Neural cell (in vitro differentiated cells): Measurements from ENCODE around the gene RASA1. TPM values are rescaled to one million over a fixed set of nuclear protein-coding genes. Genes with fewer than 3 reads are reported as not detected.

Experiments
- H2AFZ ChIP-seq: fragments of 200-600, 300-800 bp; sonication (generic), shearing (Covaris generic); 2 replicates; pipeline ENCODE4 v1.6.0; 2014; ENCODE audit warnings: low read depth, mild to moderate bottlenecking, antibody characterized with exemption, low read length, moderate library complexity
- H3F3A ChIP-seq: fragments of 200-600 bp; shearing (Covaris generic); 2 replicates; pipeline ENCODE4 v1.6.1; 2016; ENCODE audit warnings: mild to moderate bottlenecking, moderate library complexity, mixed read lengths, antibody characterized with exemption, low read length; ENCODE audit not compliant: insufficient read depth, poor library complexity, severe bottlenecking
- H3K27ac ChIP-seq: fragments of 200-600, 300-800 bp; sonication (generic), shearing (Covaris generic); 2 replicates; pipeline ENCODE4 v1.5.1; 2014; ENCODE audit warnings: mild to moderate bottlenecking, low read length, moderate library complexity
- H3K27me3 ChIP-seq: fragments of 300-800, 200-600 bp; sonication (generic), shearing (Covaris generic); 2 replicates; pipeline ENCODE4 v1.6.0; 2014; ENCODE audit warnings: mild to moderate bottlenecking, low read depth, low read length, moderate library complexity; ENCODE audit not compliant: insufficient read depth
- H3K36me3 ChIP-seq: fragments of 300-800, 200-600 bp; sonication (generic), shearing (Covaris generic); 2 replicates; pipeline ENCODE4 v1.5.1; 2014; ENCODE audit warnings: mild to moderate bottlenecking, antibody characterized with exemption, low read length, moderate library complexity; ENCODE audit not compliant: insufficient read depth
- H3K4me2 ChIP-seq: fragments of 300-800, 200-600 bp; sonication (generic), shearing (Covaris generic); 2 replicates; pipeline ENCODE4 v1.6.0; 2014; ENCODE audit warnings: mild to moderate bottlenecking, low read length
- H3K4me3 ChIP-seq: fragments of 300-800, 200-600 bp; sonication (generic), shearing (Covaris generic); 2 replicates; pipeline ENCODE4 v1.5.1; 2014; ENCODE audit warnings: mild to moderate bottlenecking, low read length, moderate library complexity
- H3K79me2 ChIP-seq: fragments of 200-600 bp; shearing (Covaris generic); replicated peaks from 2 replicates; pipeline ENCODE4 v1.6.0; 2014; ENCODE audit warnings: mild to moderate bottlenecking, low read length, moderate library complexity; ENCODE audit not compliant: insufficient read depth
- H3K9ac ChIP-seq: fragments of 300-800, 200-600 bp; sonication (generic), shearing (Covaris generic); 2 replicates; pipeline ENCODE4 v1.6.1; 2016; ENCODE audit warnings: mild to moderate bottlenecking, low read length, mixed read lengths
- H3K9me2 ChIP-seq: fragments of 200-600 bp; shearing (Covaris generic); 2 replicates; pipeline ENCODE4 v1.6.1; 2016; ENCODE audit warnings: mild to moderate bottlenecking, low read length, mixed read lengths; ENCODE audit not compliant: insufficient read depth
- H3K9me3 ChIP-seq: fragments of 200-600, 300-800 bp; sonication (generic), shearing (Covaris generic); 2 replicates; pipeline ENCODE4 v1.6.1; 2016; ENCODE audit warnings: mild to moderate bottlenecking, mixed run types, low read length, moderate library complexity, mixed read lengths
- H4K20me1 ChIP-seq: fragments of 200-600 bp; shearing (Covaris generic); 2 replicates; pipeline ENCODE4 v1.6.1; 2016; ENCODE audit warnings: mild to moderate bottlenecking, mixed run types; ENCODE audit not compliant: insufficient read depth
- EP300 ChIP-seq: fragments of 450-650 bp; conservative IDR thresholded peaks from 2 replicates; pipeline ENCODE4 v1.6.1; 2014; ENCODE audit warnings: antibody characterized with exemption, mild to moderate bottlenecking, moderate library complexity; ENCODE audit not compliant: poor library complexity, severe bottlenecking
- EZH2 ChIP-seq: fragments of 200-600, 300-800 bp; shearing (Covaris generic), sonication (generic); IDR thresholded peaks from 2 replicates; pipeline ENCODE4 v1.6.1; 2014; ENCODE audit warnings: antibody characterized with exemption, low read length, borderline replicate concordance, mild to moderate bottlenecking; ENCODE audit not compliant: insufficient read depth, poor library complexity, severe bottlenecking
- MXI1 ChIP-seq: fragments of 450-650 bp; conservative IDR thresholded peaks from 2 replicates; pipeline ENCODE4 v1.6.1; 2014; ENCODE audit warnings: antibody characterized with exemption, mild to moderate bottlenecking; ENCODE audit not compliant: poor library complexity, severe bottlenecking
- POLR2AphosphoS5 ChIP-seq: IDR thresholded peaks from 2 replicates; pipeline ENCODE4 v1.6.1; 2012
- RAD21 ChIP-seq: fragments of 450-650 bp; conservative IDR thresholded peaks from 2 replicates; pipeline ENCODE4 v1.6.1; 2014; ENCODE audit warnings: antibody characterized with exemption, mild to moderate bottlenecking, moderate library complexity
- SMC3 ChIP-seq: fragments of 450-650 bp; conservative IDR thresholded peaks from 2 replicates; pipeline ENCODE4 v1.6.1; 2014; ENCODE audit warnings: antibody characterized with exemption, mild to moderate bottlenecking, moderate library complexity; ENCODE audit not compliant: poor library complexity
- TAF1 ChIP-seq: IDR thresholded peaks from 2 replicates; pipeline ENCODE4 v1.6.1; 2012; ENCODE audit warnings: low read depth
- polyA plus RNA-seq: library from polyadenylated mRNA; depleted of rRNA; stranded (reverse); fragments of >200 nt; gene quantifications from 2 replicates; pipeline ENCODE4 v1.2.3, GENCODE V29; 2014
- TF ChIP-seq, protein P1 (sequence below): fragments of 450-650 bp; IDR thresholded peaks from 2 replicates; pipeline ENCODE4 v1.5.1; 2014; ENCODE audit warnings: antibody characterized with exemption, mild to moderate bottlenecking, moderate library complexity; ENCODE audit not compliant: poor library complexity, severe bottlenecking
- TF ChIP-seq, protein P2 (sequence below): IDR thresholded peaks from 2 replicates; pipeline ENCODE4 v1.6.1; 2012; ENCODE audit warnings: borderline replicate concordance

RASA1 gene
- polyA plus RNA-seq, 1 donor from 2014 or later: 72.8 TPM

DNA sequence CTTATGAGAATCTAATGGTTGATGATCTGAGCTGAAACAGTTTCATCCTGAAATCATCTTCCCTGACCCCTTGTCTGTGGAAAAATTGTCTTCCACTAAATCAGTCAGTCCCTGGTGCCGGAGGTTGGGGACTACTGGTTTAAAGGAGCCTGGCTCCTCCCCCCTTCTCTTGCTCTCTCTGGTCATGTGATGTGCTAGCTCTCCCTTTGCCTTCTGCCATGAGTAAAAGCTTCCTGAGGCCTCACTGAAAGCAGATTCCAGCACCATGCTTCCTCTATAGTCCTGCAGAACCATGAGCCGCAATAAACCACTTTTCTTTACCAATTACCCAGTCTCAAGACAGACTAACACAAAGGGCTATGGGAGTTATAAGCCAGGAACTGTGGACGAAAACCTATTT, 54.7 kb downstream of the RASA1 start:
- Histone ChIP-seq H3K27ac (no peak overlapping the region), H3K9me3 (no peaks in the 10 kb centered on the region), H3K4me2 (no peak overlapping the region), H3K36me3 (peaks cover 5% of the 10 kb centered on the region), H3K27me3 (no peaks in the 10 kb centered on the region), H3K9ac (no peak overlapping the region), H2AFZ (no peak overlapping the region), H4K20me1 (no peaks in the 10 kb centered on the region), H3K79me2 (peaks cover 34% of the 10 kb centered on the region), H3F3A (no peaks in the 10 kb centered on the region), H3K4me3 (no peak overlapping the region), H3K9me2 (no peaks in the 10 kb centered on the region)
- TF ChIP-seq, protein P1, sequence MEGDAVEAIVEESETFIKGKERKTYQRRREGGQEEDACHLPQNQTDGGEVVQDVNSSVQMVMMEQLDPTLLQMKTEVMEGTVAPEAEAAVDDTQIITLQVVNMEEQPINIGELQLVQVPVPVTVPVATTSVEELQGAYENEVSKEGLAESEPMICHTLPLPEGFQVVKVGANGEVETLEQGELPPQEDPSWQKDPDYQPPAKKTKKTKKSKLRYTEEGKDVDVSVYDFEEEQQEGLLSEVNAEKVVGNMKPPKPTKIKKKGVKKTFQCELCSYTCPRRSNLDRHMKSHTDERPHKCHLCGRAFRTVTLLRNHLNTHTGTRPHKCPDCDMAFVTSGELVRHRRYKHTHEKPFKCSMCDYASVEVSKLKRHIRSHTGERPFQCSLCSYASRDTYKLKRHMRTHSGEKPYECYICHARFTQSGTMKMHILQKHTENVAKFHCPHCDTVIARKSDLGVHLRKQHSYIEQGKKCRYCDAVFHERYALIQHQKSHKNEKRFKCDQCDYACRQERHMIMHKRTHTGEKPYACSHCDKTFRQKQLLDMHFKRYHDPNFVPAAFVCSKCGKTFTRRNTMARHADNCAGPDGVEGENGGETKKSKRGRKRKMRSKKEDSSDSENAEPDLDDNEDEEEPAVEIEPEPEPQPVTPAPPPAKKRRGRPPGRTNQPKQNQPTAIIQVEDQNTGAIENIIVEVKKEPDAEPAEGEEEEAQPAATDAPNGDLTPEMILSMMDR: no peak
- TF ChIP-seq MXI1: no peak

DNA sequence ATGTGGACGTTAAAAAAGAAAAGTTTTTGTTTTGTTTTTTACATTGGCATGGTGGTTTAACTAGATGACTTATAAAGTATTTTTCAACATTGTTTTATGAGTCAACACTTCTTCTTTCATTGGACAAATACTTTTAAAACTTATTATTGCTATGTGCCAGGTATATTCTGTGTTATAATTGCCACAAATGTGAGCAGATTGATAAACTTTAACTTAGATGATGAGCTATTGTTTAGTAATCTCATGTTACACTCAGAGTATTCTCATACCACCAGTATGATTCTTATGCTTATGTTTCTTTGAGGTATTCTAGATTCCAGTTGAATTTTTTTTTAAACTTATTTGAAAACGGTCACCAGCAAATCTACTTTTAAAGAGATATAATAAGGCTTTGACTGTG, 60.3 kb downstream of the RASA1 start:
- no peak for TF ChIP-seq TAF1
- no peak for TF ChIP-seq EZH2
- TF ChIP-seq, protein P1: no peak
- no peak for TF ChIP-seq RAD21
- TF ChIP-seq POLR2AphosphoS5: no peak
- TF ChIP-seq EP300: no peak
- TF ChIP-seq MXI1: no peak
- no peak for TF ChIP-seq SMC3
- TF ChIP-seq, protein P2, sequence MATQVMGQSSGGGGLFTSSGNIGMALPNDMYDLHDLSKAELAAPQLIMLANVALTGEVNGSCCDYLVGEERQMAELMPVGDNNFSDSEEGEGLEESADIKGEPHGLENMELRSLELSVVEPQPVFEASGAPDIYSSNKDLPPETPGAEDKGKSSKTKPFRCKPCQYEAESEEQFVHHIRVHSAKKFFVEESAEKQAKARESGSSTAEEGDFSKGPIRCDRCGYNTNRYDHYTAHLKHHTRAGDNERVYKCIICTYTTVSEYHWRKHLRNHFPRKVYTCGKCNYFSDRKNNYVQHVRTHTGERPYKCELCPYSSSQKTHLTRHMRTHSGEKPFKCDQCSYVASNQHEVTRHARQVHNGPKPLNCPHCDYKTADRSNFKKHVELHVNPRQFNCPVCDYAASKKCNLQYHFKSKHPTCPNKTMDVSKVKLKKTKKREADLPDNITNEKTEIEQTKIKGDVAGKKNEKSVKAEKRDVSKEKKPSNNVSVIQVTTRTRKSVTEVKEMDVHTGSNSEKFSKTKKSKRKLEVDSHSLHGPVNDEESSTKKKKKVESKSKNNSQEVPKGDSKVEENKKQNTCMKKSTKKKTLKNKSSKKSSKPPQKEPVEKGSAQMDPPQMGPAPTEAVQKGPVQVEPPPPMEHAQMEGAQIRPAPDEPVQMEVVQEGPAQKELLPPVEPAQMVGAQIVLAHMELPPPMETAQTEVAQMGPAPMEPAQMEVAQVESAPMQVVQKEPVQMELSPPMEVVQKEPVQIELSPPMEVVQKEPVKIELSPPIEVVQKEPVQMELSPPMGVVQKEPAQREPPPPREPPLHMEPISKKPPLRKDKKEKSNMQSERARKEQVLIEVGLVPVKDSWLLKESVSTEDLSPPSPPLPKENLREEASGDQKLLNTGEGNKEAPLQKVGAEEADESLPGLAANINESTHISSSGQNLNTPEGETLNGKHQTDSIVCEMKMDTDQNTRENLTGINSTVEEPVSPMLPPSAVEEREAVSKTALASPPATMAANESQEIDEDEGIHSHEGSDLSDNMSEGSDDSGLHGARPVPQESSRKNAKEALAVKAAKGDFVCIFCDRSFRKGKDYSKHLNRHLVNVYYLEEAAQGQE: no peak
- Histone ChIP-seq H3F3A (no peaks in the 10 kb centered on the region), H3K79me2 (peaks cover 40% of the 10 kb centered on the region), H3K9me3 (no peaks in the 10 kb centered on the region), H3K4me2 (no peak overlapping the region), H3K9me2 (no peaks in the 10 kb centered on the region), H3K36me3 (no peaks in the 10 kb centered on the region), H4K20me1 (no peaks in the 10 kb centered on the region), H3K4me3 (no peak overlapping the region), H3K27ac (no peak overlapping the region), H3K9ac (no peak overlapping the region), H3K27me3 (no peaks in the 10 kb centered on the region), H2AFZ (no peak overlapping the region)
